Ovary (tissue), 3 donors: ENCODE results near the gene MYO1B.

Source experiments
- EP300 ChIP-seq: sonication (generic); formaldehyde crosslinking; IDR thresholded peaks from one replicate; pipeline ENCODE4 v1.6.1; 2017; ENCODE audit warnings: antibody characterized with exemption
- POLR2A ChIP-seq: fragments of 450-650 bp; IDR thresholded peaks from one replicate; pipeline ENCODE4 v1.6.1; 2017; ENCODE audit warnings: antibody characterized with exemption, mild to moderate bottlenecking, moderate library complexity
- TF ChIP-seq, protein P1 (sequence below), 3 donors: fragments of 450-650 bp in 2 of 3; fragments of 200-600 bp in 1 of 3; IDR thresholded peaks; one replicate each; pipeline versions ENCODE4 v1.5.1 to v1.8.0; 2016 to 2022; ENCODE audit warnings: antibody characterized with exemption in 3 of 3, mild to moderate bottlenecking in 1 of 3
- donor health status: DM: no; HTN: no; CAD: no.

DNA sequence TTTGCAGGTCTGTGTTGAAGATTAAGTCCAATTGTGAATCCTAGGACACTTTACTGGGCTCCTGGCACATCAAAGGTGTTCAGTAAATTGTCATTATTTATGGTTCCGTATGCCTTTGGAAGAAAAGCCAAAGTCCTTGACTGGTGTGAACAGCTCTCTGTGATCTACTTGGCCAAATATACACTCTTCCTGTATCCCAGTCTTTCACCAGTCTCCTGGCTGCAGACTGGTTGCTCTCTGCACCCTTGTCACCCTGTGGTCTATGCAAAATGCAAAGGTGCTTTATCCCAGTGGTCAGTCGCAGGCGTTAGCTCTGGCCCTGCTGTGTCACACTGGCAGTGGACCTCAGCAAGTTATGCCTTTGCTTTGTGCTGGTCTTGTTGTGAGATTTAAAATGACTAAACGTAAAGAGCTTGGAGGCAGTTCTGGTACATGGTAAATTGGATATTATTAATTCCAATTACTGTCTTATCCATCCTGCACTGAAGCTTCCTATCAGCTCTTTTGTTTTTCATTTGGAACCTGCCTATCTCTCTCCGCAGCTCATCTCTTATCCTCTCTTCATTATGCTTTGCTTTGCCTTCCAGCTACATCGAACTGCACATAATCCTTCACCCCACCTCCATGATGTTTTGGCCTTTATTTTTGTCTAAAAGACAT, 83.1 kb downstream of the MYO1B start:
- TF ChIP-seq, protein P1, sequence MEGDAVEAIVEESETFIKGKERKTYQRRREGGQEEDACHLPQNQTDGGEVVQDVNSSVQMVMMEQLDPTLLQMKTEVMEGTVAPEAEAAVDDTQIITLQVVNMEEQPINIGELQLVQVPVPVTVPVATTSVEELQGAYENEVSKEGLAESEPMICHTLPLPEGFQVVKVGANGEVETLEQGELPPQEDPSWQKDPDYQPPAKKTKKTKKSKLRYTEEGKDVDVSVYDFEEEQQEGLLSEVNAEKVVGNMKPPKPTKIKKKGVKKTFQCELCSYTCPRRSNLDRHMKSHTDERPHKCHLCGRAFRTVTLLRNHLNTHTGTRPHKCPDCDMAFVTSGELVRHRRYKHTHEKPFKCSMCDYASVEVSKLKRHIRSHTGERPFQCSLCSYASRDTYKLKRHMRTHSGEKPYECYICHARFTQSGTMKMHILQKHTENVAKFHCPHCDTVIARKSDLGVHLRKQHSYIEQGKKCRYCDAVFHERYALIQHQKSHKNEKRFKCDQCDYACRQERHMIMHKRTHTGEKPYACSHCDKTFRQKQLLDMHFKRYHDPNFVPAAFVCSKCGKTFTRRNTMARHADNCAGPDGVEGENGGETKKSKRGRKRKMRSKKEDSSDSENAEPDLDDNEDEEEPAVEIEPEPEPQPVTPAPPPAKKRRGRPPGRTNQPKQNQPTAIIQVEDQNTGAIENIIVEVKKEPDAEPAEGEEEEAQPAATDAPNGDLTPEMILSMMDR (IDR thresholded peaks at IDR 0.05), result no peak
- TF ChIP-seq POLR2A (no peak), EP300 (no peak)
